K562 (cell line): ENCODE results near the gene ASCC3. TPM values are rescaled to one million over a fixed set of nuclear protein-coding genes. Genes with fewer than 3 reads are reported as not detected.

Source experiments
- CREBBP ChIP-seq: IDR thresholded peaks from one replicate; pipeline ENCODE4 v1.6.1; 2012; ENCODE audit warnings: low read depth, mild to moderate bottlenecking, control low read depth, inconsistent platforms, low read length
- DDX20 ChIP-seq: fragments of 450-650 bp; IDR thresholded peaks from 2 replicates; pipeline ENCODE4 v1.6.1; 2016; ENCODE audit warnings: missing genetic modification characterization, low read depth, mild to moderate bottlenecking, missing compliant biosample characterization, moderate library complexity
- DIDO1 ChIP-seq: fragments of 450-650 bp; IDR thresholded peaks from 2 replicates; pipeline ENCODE4 v1.6.1; 2016; ENCODE audit warnings: low read depth, missing biosample characterization, missing genetic modification characterization
- FOSL1 ChIP-seq: fragments of 200-800 bp; sonication (Bioruptor generic); conservative IDR thresholded peaks from 2 replicates; pipeline ENCODE4 v1.6.1; 2016; ENCODE audit warnings: missing genetic modification characterization, missing compliant biosample characterization
- FOXJ3 ChIP-seq: sonication (generic); formaldehyde crosslinking; IDR thresholded peaks from 2 replicates; pipeline ENCODE4 v1.4.0; 2020; ENCODE audit warnings: mild to moderate bottlenecking, missing genetic modification reagents
- HMGN3 ChIP-seq: IDR thresholded peaks from 2 replicates; pipeline ENCODE4 v1.6.1; 2011; ENCODE audit warnings: borderline replicate concordance, low read depth, mild to moderate bottlenecking, mixed read lengths, low read length; ENCODE audit not compliant: insufficient read length; ENCODE audit errors: extremely low read depth
- MED1 ChIP-seq: sonication (generic); formaldehyde crosslinking; IDR thresholded peaks from 2 replicates; pipeline ENCODE4 v1.8.1; 2023; ENCODE audit warnings: missing genetic modification reagents, borderline replicate concordance
- PHF8 ChIP-seq: fragments of 200-600 bp; sonication (generic); IDR thresholded peaks from 2 replicates; pipeline ENCODE4 v1.6.1; 2012; ENCODE audit warnings: mixed run types, mild to moderate bottlenecking, inconsistent platforms, low read length, moderate library complexity, borderline replicate concordance
- POLR3G ChIP-seq: IDR thresholded peaks from 2 replicates; pipeline ENCODE4 v1.6.1; 2011; ENCODE audit not compliant: insufficient read length, insufficient replicate concordance; ENCODE audit errors: extremely low read depth
- PTTG1 ChIP-seq: fragments of 450-650 bp; IDR thresholded peaks from 2 replicates; pipeline ENCODE4 v1.6.1; 2016; ENCODE audit warnings: low read depth, mild to moderate bottlenecking, missing genetic modification characterization, missing compliant biosample characterization
- RBFOX2 ChIP-seq: fragments of 200-400 bp; formaldehyde crosslinking; IDR thresholded peaks from 2 replicates; pipeline ENCODE4 v1.6.1; 2017; ENCODE audit warnings: low read depth, mild to moderate bottlenecking, low read length, moderate library complexity
- SREBF2 ChIP-seq: sonication (generic); formaldehyde crosslinking; IDR thresholded peaks from 2 replicates; pipeline ENCODE4 v1.4.0; 2020; ENCODE audit warnings: mild to moderate bottlenecking, missing genetic modification reagents
- STAG1 ChIP-seq: sonication (generic); formaldehyde crosslinking; IDR thresholded peaks from 2 replicates; pipeline ENCODE4 v1.5.0; 2020; ENCODE audit warnings: missing genetic modification reagents, borderline replicate concordance
- TCF7L2 ChIP-seq: fragments of 150-350 bp; IDR thresholded peaks from 2 replicates; pipeline ENCODE4 v1.6.1; 2016; ENCODE audit warnings: low read depth, mild to moderate bottlenecking, low read length, moderate library complexity
- TFAM ChIP-seq: fragments of 250-450 bp; sonication (Bioruptor Pico); conservative IDR thresholded peaks from 2 replicates; pipeline ENCODE4 v1.5.0; 2021; ENCODE audit warnings: mild to moderate bottlenecking, moderate library complexity
- ZKSCAN8 ChIP-seq: fragments of 200-800 bp; sonication (Bioruptor generic); IDR thresholded peaks from 2 replicates; pipeline ENCODE4 v1.6.1; 2016; ENCODE audit warnings: missing genetic modification characterization, missing compliant biosample characterization
- ZNF143 ChIP-seq: sonication (generic); formaldehyde crosslinking; IDR thresholded peaks from 2 replicates; pipeline ENCODE4 v1.9.0; 2022; ENCODE audit warnings: mild to moderate bottlenecking, missing genetic modification reagents
- ZNF384 ChIP-seq: IDR thresholded peaks from 2 replicates; pipeline ENCODE4 v1.6.1; 2012; ENCODE audit warnings: low read depth, low read length, improper control_type of control experiment
- ZNF445 ChIP-seq: fragments of 250-450 bp; sonication (Bioruptor Pico); IDR thresholded peaks from 2 replicates; pipeline ENCODE4 v1.4.0; 2020; ENCODE audit warnings: low read depth, mild to moderate bottlenecking, moderate library complexity
- ZNF785 ChIP-seq: fragments of 250-450 bp; sonication (Bioruptor Pico); IDR thresholded peaks from 2 replicates; pipeline ENCODE4 v1.4.0; 2020; ENCODE audit warnings: mild to moderate bottlenecking
- polyA plus RNA-seq, 8 experiments: library from polyadenylated mRNA; depleted of rRNA in 4 of 8; stranded (reverse) in 5 of 8; unstranded in 3 of 8; fragments of >200 nt; fragmentation: Nextera tagmentation in 2 of 8; fragmentation: Illumina TruSeq in 1 of 8; extraction: Ambion mirVana in 2 of 8; extraction: Trizol in 1 of 8; gene quantifications; 2 replicates each; pipeline versions ENCODE4 v1.2.1 to v1.2.3, GENCODE V29; 2011 to 2014; ENCODE audit warnings: inconsistent platforms in 1 of 8, missing spikeins in 1 of 8
- total RNA-seq, 7 experiments: library from RNA; depleted of rRNA in 6 of 7; stranded (reverse); fragments of >200 nt in 6 of 7; fragmentation: Illumina TruSeq in 2 of 7; extraction: Trizol in 2 of 7; gene quantifications; 2 replicates each; pipeline versions ENCODE4 v1.2.1 to v1.2.3, GENCODE V29; 2011 to 2021; ENCODE audit warnings: low replicate concordance in 1 of 7
- TF ChIP-seq, protein P1 (sequence below): fragments of 250-450 bp; sonication (Bioruptor Pico); IDR thresholded peaks from 2 replicates; pipeline ENCODE4 v1.5.0; 2020; ENCODE audit warnings: mild to moderate bottlenecking, borderline replicate concordance
- TF ChIP-seq, protein P2 (sequence below): fragments of 450-650 bp; IDR thresholded peaks from 2 replicates; pipeline ENCODE4 v1.6.1; 2017; ENCODE audit warnings: antibody characterized with exemption, mild to moderate bottlenecking
- TF ChIP-seq, protein P3 (sequence below): fragments of 450-650 bp; formaldehyde crosslinking; IDR thresholded peaks from 2 replicates; pipeline ENCODE4 v1.4.0; 2022; ENCODE audit warnings: missing genetic modification characterization

ASCC3 gene
- total and polyA plus RNA-seq, 9 of the 15 experiments (the other 6 are each of a cell fraction or from before 2014, with no cell fraction given): 16.1 to 56.1 (median 33.9) TPM

DNA sequence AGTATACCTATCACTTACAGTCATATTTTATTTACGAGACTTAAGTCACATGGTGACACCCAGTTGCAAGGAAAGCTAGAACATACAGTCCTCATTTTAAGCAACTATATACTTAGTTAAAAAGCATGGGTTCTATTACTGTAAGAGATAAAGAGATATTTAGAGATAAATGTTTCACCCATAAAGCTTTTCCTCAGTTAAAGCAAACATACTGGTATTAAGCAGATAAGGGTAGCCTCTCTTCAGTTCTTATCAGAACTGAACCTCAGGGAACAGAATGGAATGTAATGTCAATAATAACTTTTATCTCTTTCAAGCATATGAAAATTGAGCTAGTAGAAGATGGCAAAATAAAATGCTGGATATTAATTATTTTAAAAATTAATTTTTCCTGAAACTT, 9.9 kb upstream of the ASCC3 start (continued):
- TF ChIP-seq ZKSCAN8: no peak
- no peak for TF ChIP-seq DDX20 (tag)
- TF ChIP-seq HMGN3: no peak
- TF ChIP-seq, protein P1, sequence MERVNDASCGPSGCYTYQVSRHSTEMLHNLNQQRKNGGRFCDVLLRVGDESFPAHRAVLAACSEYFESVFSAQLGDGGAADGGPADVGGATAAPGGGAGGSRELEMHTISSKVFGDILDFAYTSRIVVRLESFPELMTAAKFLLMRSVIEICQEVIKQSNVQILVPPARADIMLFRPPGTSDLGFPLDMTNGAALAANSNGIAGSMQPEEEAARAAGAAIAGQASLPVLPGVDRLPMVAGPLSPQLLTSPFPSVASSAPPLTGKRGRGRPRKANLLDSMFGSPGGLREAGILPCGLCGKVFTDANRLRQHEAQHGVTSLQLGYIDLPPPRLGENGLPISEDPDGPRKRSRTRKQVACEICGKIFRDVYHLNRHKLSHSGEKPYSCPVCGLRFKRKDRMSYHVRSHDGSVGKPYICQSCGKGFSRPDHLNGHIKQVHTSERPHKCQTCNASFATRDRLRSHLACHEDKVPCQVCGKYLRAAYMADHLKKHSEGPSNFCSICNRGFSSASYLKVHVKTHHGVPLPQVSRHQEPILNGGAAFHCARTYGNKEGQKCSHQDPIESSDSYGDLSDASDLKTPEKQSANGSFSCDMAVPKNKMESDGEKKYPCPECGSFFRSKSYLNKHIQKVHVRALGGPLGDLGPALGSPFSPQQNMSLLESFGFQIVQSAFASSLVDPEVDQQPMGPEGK (CRISPR knock-in tag): no peak
- TF ChIP-seq, protein P2, sequence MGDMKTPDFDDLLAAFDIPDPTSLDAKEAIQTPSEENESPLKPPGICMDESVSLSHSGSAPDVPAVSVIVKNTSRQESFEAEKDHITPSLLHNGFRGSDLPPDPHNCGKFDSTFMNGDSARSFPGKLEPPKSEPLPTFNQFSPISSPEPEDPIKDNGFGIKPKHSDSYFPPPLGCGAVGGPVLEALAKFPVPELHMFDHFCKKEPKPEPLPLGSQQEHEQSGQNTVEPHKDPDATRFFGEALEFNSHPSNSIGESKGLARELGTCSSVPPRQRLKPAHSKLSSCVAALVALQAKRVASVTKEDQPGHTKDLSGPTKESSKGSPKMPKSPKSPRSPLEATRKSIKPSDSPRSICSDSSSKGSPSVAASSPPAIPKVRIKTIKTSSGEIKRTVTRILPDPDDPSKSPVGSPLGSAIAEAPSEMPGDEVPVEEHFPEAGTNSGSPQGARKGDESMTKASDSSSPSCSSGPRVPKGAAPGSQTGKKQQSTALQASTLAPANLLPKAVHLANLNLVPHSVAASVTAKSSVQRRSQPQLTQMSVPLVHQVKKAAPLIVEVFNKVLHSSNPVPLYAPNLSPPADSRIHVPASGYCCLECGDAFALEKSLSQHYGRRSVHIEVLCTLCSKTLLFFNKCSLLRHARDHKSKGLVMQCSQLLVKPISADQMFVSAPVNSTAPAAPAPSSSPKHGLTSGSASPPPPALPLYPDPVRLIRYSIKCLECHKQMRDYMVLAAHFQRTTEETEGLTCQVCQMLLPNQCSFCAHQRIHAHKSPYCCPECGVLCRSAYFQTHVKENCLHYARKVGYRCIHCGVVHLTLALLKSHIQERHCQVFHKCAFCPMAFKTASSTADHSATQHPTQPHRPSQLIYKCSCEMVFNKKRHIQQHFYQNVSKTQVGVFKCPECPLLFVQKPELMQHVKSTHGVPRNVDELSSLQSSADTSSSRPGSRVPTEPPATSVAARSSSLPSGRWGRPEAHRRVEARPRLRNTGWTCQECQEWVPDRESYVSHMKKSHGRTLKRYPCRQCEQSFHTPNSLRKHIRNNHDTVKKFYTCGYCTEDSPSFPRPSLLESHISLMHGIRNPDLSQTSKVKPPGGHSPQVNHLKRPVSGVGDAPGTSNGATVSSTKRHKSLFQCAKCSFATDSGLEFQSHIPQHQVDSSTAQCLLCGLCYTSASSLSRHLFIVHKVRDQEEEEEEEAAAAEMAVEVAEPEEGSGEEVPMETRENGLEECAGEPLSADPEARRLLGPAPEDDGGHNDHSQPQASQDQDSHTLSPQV: no peak
- TF ChIP-seq PTTG1: no peak
- TF ChIP-seq PHF8: no peak
- no peak for TF ChIP-seq SREBF2 (CRISPR knock-in tag)
- no peak for TF ChIP-seq TFAM (CRISPR knock-in tag)
- no peak for TF ChIP-seq ZNF384
- TF ChIP-seq ZNF445: no peak
- no peak for TF ChIP-seq MED1 (CRISPR knock-in tag)
- no peak for TF ChIP-seq CREBBP
- TF ChIP-seq ZNF785 (CRISPR knock-in tag): no peak
- TF ChIP-seq FOSL1 (tag): no peak
- TF ChIP-seq POLR3G: no peak
- TF ChIP-seq TCF7L2: no peak
- no peak for TF ChIP-seq RBFOX2
- no peak for TF ChIP-seq STAG1 (CRISPR knock-in tag)
- TF ChIP-seq ZNF143 (CRISPR knock-in tag): no peak
- no peak for TF ChIP-seq FOXJ3 (CRISPR knock-in tag)
- TF ChIP-seq, protein P3, sequence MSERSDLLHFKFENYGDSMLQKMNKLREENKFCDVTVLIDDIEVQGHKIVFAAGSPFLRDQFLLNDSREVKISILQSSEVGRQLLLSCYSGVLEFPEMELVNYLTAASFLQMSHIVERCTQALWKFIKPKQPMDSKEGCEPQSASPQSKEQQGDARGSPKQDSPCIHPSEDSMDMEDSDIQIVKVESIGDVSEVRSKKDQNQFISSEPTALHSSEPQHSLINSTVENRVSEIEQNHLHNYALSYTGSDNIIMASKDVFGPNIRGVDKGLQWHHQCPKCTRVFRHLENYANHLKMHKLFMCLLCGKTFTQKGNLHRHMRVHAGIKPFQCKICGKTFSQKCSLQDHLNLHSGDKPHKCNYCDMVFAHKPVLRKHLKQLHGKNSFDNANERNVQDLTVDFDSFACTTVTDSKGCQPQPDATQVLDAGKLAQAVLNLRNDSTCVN: no peak
- TF ChIP-seq DIDO1: no peak
